ENCODE data around the gene PDE4B.

PDE4B gene

GRCh38 chr1:66248746-66249145 is 456.1 kb downstream of the PDE4B start:
- H3K27me3 ChIP-seq = no peaks in the 10 kb centered on the region
- no peak overlapping the region for H3K4me3 ChIP-seq (ENCODE audit: low read depth in 1 of 2, low read length in 1 of 2)
- no peaks in the 10 kb centered on the region for H3K36me3 ChIP-seq
- H3K27ac ChIP-seq = no peak overlapping the region
- H3K9me3 ChIP-seq = no peaks in the 10 kb centered on the region
- H3K4me1 ChIP-seq (ENCODE audit: control insufficient read depth in 1 of 2, insufficient read depth in 1 of 2, low read depth in 1 of 2, low read length in 1 of 2) = peaks cover 16 to 22% of the 10 kb centered on the region in 2 experiments
- no peak for TF ChIP-seq CTCF (IDR thresholded peaks at IDR 0.05)

GRCh38 chr1:66250075-66250474 is 457.4 kb downstream of the PDE4B start:
- Histone ChIP-seq H3K36me3 (no peaks in the 10 kb centered on the region), H3K9me3 (no peaks in the 10 kb centered on the region), H3K27me3 (no peaks in the 10 kb centered on the region), H3K4me1 (ENCODE audit: control insufficient read depth in 1 of 2, insufficient read depth in 1 of 2, low read depth in 1 of 2, low read length in 1 of 2) (peaks cover 16 to 22% of the 10 kb centered on the region in 2 experiments), H3K4me3 (ENCODE audit: low read depth in 1 of 2, low read length in 1 of 2) (no peak overlapping the region), H3K27ac (no peak overlapping the region)
- no peak for TF ChIP-seq CTCF (IDR thresholded peaks at IDR 0.05)

- no peak for TF ChIP-seq CTCF (IDR thresholded peaks at IDR 0.05)
- Histone ChIP-seq H3K27me3 (no peaks in the 10 kb centered on the region), H3K4me3 (ENCODE audit: low read depth in 1 of 2, low read length in 1 of 2) (no peak overlapping the region), H3K9me3 (no peaks in the 10 kb centered on the region), H3K27ac (no peak overlapping the region), H3K36me3 (no peaks in the 10 kb centered on the region), H3K4me1 (ENCODE audit: control insufficient read depth in 1 of 2, insufficient read depth in 1 of 2, low read depth in 1 of 2, low read length in 1 of 2) (peaks cover 16 to 22% of the 10 kb centered on the region in 2 experiments)
Measured at GRCh38 chr1:66250478-66250877, 457.8 kb downstream of the PDE4B start.

- no peaks in the 10 kb centered on the region for H3K27me3 ChIP-seq
- no peaks in the 10 kb centered on the region for H3K36me3 ChIP-seq
- peak overlapping the region; percentile 2 for H3K27ac ChIP-seq
- no peak for TF ChIP-seq CTCF (IDR thresholded peaks at IDR 0.05)
- H3K4me3 ChIP-seq (ENCODE audit: low read depth in 1 of 2, low read length in 1 of 2) = no peak overlapping the region
- H3K9me3 ChIP-seq = no peaks in the 10 kb centered on the region
- H3K4me1 ChIP-seq (ENCODE audit: control insufficient read depth in 1 of 2, insufficient read depth in 1 of 2, low read depth in 1 of 2, low read length in 1 of 2) = peaks cover 16 to 22% of the 10 kb centered on the region in 2 experiments
Measured at GRCh38 chr1:66251546-66251945, 458.9 kb downstream of the PDE4B start.

- Histone ChIP-seq H3K27ac (no peak overlapping the region), H3K4me1 (ENCODE audit: control insufficient read depth in 1 of 2, insufficient read depth in 1 of 2, low read depth in 1 of 2, low read length in 1 of 2) (peaks cover 16 to 22% of the 10 kb centered on the region in 2 experiments), H3K9me3 (no peaks in the 10 kb centered on the region), H3K36me3 (no peaks in the 10 kb centered on the region), H3K4me3 (ENCODE audit: low read depth in 1 of 2, low read length in 1 of 2) (no peak overlapping the region), H3K27me3 (no peaks in the 10 kb centered on the region)
- peak; percentile 69 for TF ChIP-seq CTCF (IDR thresholded peaks at IDR 0.05)
Measured at GRCh38 chr1:66253330-66253921, 460.7 kb downstream of the PDE4B start.

Data from neutrophil (primary cell).